ENCODE measurements around the gene SCRG1.

Gene SCRG1

GRCh38 chr4:173411106-173411693 lies 12.3 kb upstream of the SCRG1 start:
- DNase-seq (ENCODE audit: low read depth in 4 of 4, low spot score in 1 of 4) = no peak

- no peak for DNase-seq (ENCODE audit: low read depth in 4 of 4, low spot score in 1 of 4)
Measured at GRCh38 chr4:173410079-173410478, 11.2 kb upstream of the SCRG1 start.

GRCh38 chr4:173405840-173406606 lies 7.1 kb upstream of the SCRG1 start:
- no peak for DNase-seq (ENCODE audit: low read depth in 4 of 4, low spot score in 1 of 4)

- no peak for DNase-seq (ENCODE audit: low read depth in 4 of 4, low spot score in 1 of 4)
Measured at GRCh38 chr4:173404296-173404865, 5.5 kb upstream of the SCRG1 start.

- DNase-seq (ENCODE audit: low read depth in 4 of 4, low spot score in 1 of 4) = no peak
Measured at GRCh38 chr4:173403051-173403450, 4.1 kb upstream of the SCRG1 start.

GRCh38 chr4:173401063-173401462 lies 2.1 kb upstream of the SCRG1 start:
- DNase-seq (ENCODE audit: low read depth in 4 of 4, low spot score in 1 of 4) = no peak

GRCh38 chr4:173398220-173398619 lies 696 bp downstream of the SCRG1 start:
- no peak for DNase-seq (ENCODE audit: low read depth in 4 of 4, low spot score in 1 of 4)

GRCh38 chr4:173397604-173398003 lies 1.3 kb downstream of the SCRG1 start:
- DNase-seq (ENCODE audit: low read depth in 4 of 4, low spot score in 1 of 4) = no peak

- DNase-seq (ENCODE audit: low read depth in 4 of 4, low spot score in 1 of 4) = no peak
Measured at GRCh38 chr4:173391701-173392100, 7.2 kb downstream of the SCRG1 start.

GRCh38 chr4:173386751-173387150 lies 12.2 kb downstream of the SCRG1 start:
- DNase-seq (ENCODE audit: low read depth in 4 of 4, low spot score in 1 of 4) = no peak

GRCh38 chr4:173382349-173382748 lies 16.6 kb downstream of the SCRG1 start:
- no peak for DNase-seq (ENCODE audit: low read depth in 4 of 4, low spot score in 1 of 4)

GRCh38 chr4:173381610-173382009 lies 17.3 kb downstream of the SCRG1 start:
- DNase-seq (ENCODE audit: low read depth in 4 of 4, low spot score in 1 of 4) = no peak

- DNase-seq (ENCODE audit: low read depth in 4 of 4, low spot score in 1 of 4) = no peak
Measured at GRCh38 chr4:173380987-173381386, 17.9 kb downstream of the SCRG1 start.

- DNase-seq (ENCODE audit: low read depth in 4 of 4, low spot score in 1 of 4) = no peak
Measured at GRCh38 chr4:173379929-173380328, 19.0 kb downstream of the SCRG1 start.

GRCh38 chr4:173374588-173374987 lies 24.3 kb downstream of the SCRG1 start:
- DNase-seq (ENCODE audit: low read depth in 4 of 4, low spot score in 1 of 4) = no peak

- DNase-seq (ENCODE audit: low read depth in 4 of 4, low spot score in 1 of 4) = peak; percentile 7 to 18 (median 12)
Measured at GRCh38 chr4:173371292-173372192, 27.4 kb downstream of the SCRG1 start.

- DNase-seq (ENCODE audit: low read depth in 4 of 4, low spot score in 1 of 4) = peak; percentile 91 to 96 (median 94)
Measured at GRCh38 chr4:173370477-173371291, 28.2 kb downstream of the SCRG1 start, which contains the start of gene SAP30. SAP30 (plus strand) TSS chr4:173370954; CDS start chr4:173371183, 229 bp downstream.

GRCh38 chr4:173370130-173370476 lies 28.8 kb downstream of the SCRG1 start:
- peak; percentile 22 to 30 (median 26) for DNase-seq (ENCODE audit: low read depth in 4 of 4, low spot score in 1 of 4)

- DNase-seq (ENCODE audit: low read depth in 4 of 4, low spot score in 1 of 4) = no peak
Measured at GRCh38 chr4:173367946-173368345, 31.0 kb downstream of the SCRG1 start.

GRCh38 chr4:173367285-173367684 lies 31.6 kb downstream of the SCRG1 start:
- DNase-seq (ENCODE audit: low read depth in 4 of 4, low spot score in 1 of 4) = no peak
